Astrocyte (in vitro differentiated cells and primary cell): ENCODE measurements around the gene ATP6V1E1. TPM values are rescaled to one million over a fixed set of nuclear protein-coding genes. Genes with fewer than 3 reads are reported as not detected.

Experiments used
- DNase-seq: peaks from one replicate; pipeline ENCODE4 v3.0.0-alpha.2; 2010; ENCODE audit warnings: low read depth
- FAIRE-seq: peaks from 2 replicates; lab custom pipeline; 2011; peaks lifted over from hg19 to GRCh38; lab: Jason Lieb, UNC
- H2AFZ ChIP-seq: 2 replicates; pipeline ENCODE4 v1.6.0; 2012; ENCODE audit warnings: low read depth, low read length, inconsistent platforms
- H3K27ac ChIP-seq: 2 replicates; pipeline ENCODE4 v1.5.1; 2011; ENCODE audit warnings: low read depth, low read length, inconsistent platforms
- H3K27me3 ChIP-seq: 2 replicates; pipeline ENCODE4 v1.6.0; 2011; ENCODE audit warnings: low read length, inconsistent platforms; ENCODE audit not compliant: insufficient read depth
- H3K36me3 ChIP-seq: 2 replicates; pipeline ENCODE4 v1.5.1; 2011; ENCODE audit warnings: low read length, inconsistent platforms; ENCODE audit not compliant: insufficient read depth
- H3K4me1 ChIP-seq: 2 replicates; pipeline ENCODE4 v1.5.1; 2011; ENCODE audit warnings: low read length, inconsistent platforms; ENCODE audit not compliant: insufficient read depth
- H3K4me2 ChIP-seq: 2 replicates; pipeline ENCODE4 v1.6.0; 2012; ENCODE audit warnings: low read length, inconsistent platforms
- H3K4me3 ChIP-seq: 2 replicates; pipeline ENCODE4 v1.5.1; 2011; ENCODE audit warnings: low read depth, mild to moderate bottlenecking, low read length, inconsistent platforms; ENCODE audit not compliant: insufficient read depth
- H3K79me2 ChIP-seq: 2 replicates; pipeline ENCODE4 v1.6.0; 2012; ENCODE audit warnings: mild to moderate bottlenecking, low read length, inconsistent platforms; ENCODE audit not compliant: insufficient read depth
- H3K9ac ChIP-seq: 2 replicates; pipeline ENCODE4 v1.6.0; 2012; ENCODE audit warnings: mild to moderate bottlenecking, low read length, inconsistent platforms
- H3K9me3 ChIP-seq: 2 replicates; pipeline ENCODE4 v1.5.1; 2012; ENCODE audit warnings: low read depth, mild to moderate bottlenecking, low read length, inconsistent platforms; ENCODE audit not compliant: insufficient read depth
- H4K20me1 ChIP-seq: 2 replicates; pipeline ENCODE4 v1.6.0; 2012; ENCODE audit warnings: low read length, inconsistent platforms; ENCODE audit not compliant: insufficient read depth
- H3K27ac Mint-ChIP-seq: one replicate; pipeline ENCODE4 v1.8.0; 2021; ENCODE audit warnings: mild to moderate bottlenecking, mixed read lengths; ENCODE audit not compliant: unreplicated experiment
- H3K27me3 Mint-ChIP-seq: one replicate; pipeline ENCODE4 v1.8.0; 2021; ENCODE audit warnings: low read depth, mixed read lengths; ENCODE audit not compliant: unreplicated experiment
- H3K36me3 Mint-ChIP-seq: one replicate; pipeline ENCODE4 v1.8.0; 2021; ENCODE audit warnings: low read depth, mixed read lengths; ENCODE audit not compliant: unreplicated experiment
- H3K4me1 Mint-ChIP-seq: one replicate; pipeline ENCODE4 v1.8.0; 2021; ENCODE audit warnings: low read depth, mixed read lengths; ENCODE audit not compliant: unreplicated experiment
- H3K4me3 Mint-ChIP-seq: one replicate; pipeline ENCODE4 v1.8.0; 2021; ENCODE audit warnings: mild to moderate bottlenecking, moderate library complexity, mixed read lengths; ENCODE audit not compliant: unreplicated experiment
- H3K9me3 Mint-ChIP-seq: one replicate; pipeline ENCODE4 v1.8.0; 2021; ENCODE audit warnings: mild to moderate bottlenecking, mixed read lengths; ENCODE audit not compliant: unreplicated experiment
- EZH2 ChIP-seq: IDR thresholded peaks from 2 replicates; pipeline ENCODE4 v1.6.1; 2012; ENCODE audit warnings: mild to moderate bottlenecking, low read length, inconsistent platforms; ENCODE audit not compliant: insufficient read depth
- total RNA-seq: library from RNA; stranded (reverse); gene quantifications from 2 replicates; pipeline ENCODE4 v1.2.1, GENCODE V29; 2021
- TF ChIP-seq, protein P1 (sequence below): IDR thresholded peaks from 2 replicates; pipeline ENCODE4 v1.5.1; 2011; ENCODE audit warnings: low read depth, mild to moderate bottlenecking, inconsistent platforms, low read length, moderate library complexity; ENCODE audit not compliant: insufficient read depth

ATP6V1E1 gene
- total RNA-seq, 1 donor from 2014 or later, result 160 TPM

- no peaks in the 10 kb centered on the region for H3K9me3 ChIP-seq
- peaks cover 42% of the 10 kb centered on the region for H3K79me2 ChIP-seq
- no peak for FAIRE-seq
- peak overlapping the region; percentile 86 for H3K4me2 ChIP-seq
- no peak for TF ChIP-seq EZH2
- TF ChIP-seq, protein P1, sequence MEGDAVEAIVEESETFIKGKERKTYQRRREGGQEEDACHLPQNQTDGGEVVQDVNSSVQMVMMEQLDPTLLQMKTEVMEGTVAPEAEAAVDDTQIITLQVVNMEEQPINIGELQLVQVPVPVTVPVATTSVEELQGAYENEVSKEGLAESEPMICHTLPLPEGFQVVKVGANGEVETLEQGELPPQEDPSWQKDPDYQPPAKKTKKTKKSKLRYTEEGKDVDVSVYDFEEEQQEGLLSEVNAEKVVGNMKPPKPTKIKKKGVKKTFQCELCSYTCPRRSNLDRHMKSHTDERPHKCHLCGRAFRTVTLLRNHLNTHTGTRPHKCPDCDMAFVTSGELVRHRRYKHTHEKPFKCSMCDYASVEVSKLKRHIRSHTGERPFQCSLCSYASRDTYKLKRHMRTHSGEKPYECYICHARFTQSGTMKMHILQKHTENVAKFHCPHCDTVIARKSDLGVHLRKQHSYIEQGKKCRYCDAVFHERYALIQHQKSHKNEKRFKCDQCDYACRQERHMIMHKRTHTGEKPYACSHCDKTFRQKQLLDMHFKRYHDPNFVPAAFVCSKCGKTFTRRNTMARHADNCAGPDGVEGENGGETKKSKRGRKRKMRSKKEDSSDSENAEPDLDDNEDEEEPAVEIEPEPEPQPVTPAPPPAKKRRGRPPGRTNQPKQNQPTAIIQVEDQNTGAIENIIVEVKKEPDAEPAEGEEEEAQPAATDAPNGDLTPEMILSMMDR, result no peak
- no peak overlapping the region for H2AFZ ChIP-seq
- H3K4me1 ChIP-seq, result peaks cover 17% of the 10 kb centered on the region
- H3K9me3 Mint-ChIP-seq, result no peaks in the 10 kb centered on the region
- no peak overlapping the region for H3K27ac Mint-ChIP-seq
- peaks cover 24% of the 10 kb centered on the region for H3K4me1 Mint-ChIP-seq
- H3K4me3 Mint-ChIP-seq, result peak overlapping the region; percentile 94
- peak overlapping the region; percentile 99 for H3K9ac ChIP-seq
- no peaks in the 10 kb centered on the region for H3K27me3 ChIP-seq
- peak overlapping the region; percentile 97 for H3K4me3 ChIP-seq
- peaks cover 18% of the 10 kb centered on the region for H4K20me1 ChIP-seq
- no peaks in the 10 kb centered on the region for H3K36me3 Mint-ChIP-seq
- no peak for DNase-seq
- no peak overlapping the region for H3K27ac ChIP-seq
- H3K27me3 Mint-ChIP-seq, result no peaks in the 10 kb centered on the region
- H3K36me3 ChIP-seq, result no peaks in the 10 kb centered on the region
Observed at GRCh38 chr22:17629641-17630040, 1.1 kb upstream of the ATP6V1E1 start.

DNA sequence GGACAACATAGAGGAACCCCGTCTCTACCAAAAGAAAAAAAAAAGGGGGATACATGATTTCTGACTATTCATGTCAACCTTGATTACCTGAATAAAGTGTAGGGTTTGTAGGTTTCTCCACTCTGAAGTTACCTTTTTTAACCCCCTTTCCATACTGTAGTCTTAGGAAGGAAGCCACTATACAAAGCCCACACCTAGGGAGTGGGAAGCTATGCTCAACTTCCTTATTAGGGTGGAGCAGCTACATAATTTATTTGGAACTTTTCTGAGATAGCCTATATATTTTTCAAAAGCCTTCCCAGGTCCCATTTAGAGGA, 582 bp upstream of the ATP6V1E1 start:
- H3K27ac ChIP-seq, result peak overlapping the region; percentile 92
- Mint-ChIP-seq H3K4me1 (peaks cover 24% of the 10 kb centered on the region), H3K9me3 (no peaks in the 10 kb centered on the region), H3K27ac (peak overlapping the region; percentile 98), H3K4me3 (peak overlapping the region; percentile 94), H3K36me3 (no peaks in the 10 kb centered on the region), H3K27me3 (no peaks in the 10 kb centered on the region)
- no peaks in the 10 kb centered on the region for H3K9me3 ChIP-seq
- H3K36me3 ChIP-seq, result no peaks in the 10 kb centered on the region
- H3K79me2 ChIP-seq, result peaks cover 47% of the 10 kb centered on the region
- H4K20me1 ChIP-seq, result peaks cover 24% of the 10 kb centered on the region
- peak overlapping the region; percentile 97 for H3K4me3 ChIP-seq
- TF ChIP-seq, protein P1, result no peak
- TF ChIP-seq EZH2, result no peak
- DNase-seq, result no peak
- FAIRE-seq, result no peak
- peak overlapping the region; percentile 70 for H2AFZ ChIP-seq
- H3K4me1 ChIP-seq, result peaks cover 17% of the 10 kb centered on the region
- peak overlapping the region; percentile 86 for H3K4me2 ChIP-seq
- peak overlapping the region; percentile 99 for H3K9ac ChIP-seq
- H3K27me3 ChIP-seq, result no peaks in the 10 kb centered on the region

- peak overlapping the region; percentile 94 for H3K4me3 Mint-ChIP-seq
- Histone ChIP-seq H3K27me3 (no peaks in the 10 kb centered on the region), H3K79me2 (peaks cover 58% of the 10 kb centered on the region), H3K27ac (peak overlapping the region; percentile 92), H2AFZ (peak overlapping the region; percentile 85), H4K20me1 (peaks cover 35% of the 10 kb centered on the region), H3K4me1 (peaks cover 7% of the 10 kb centered on the region), H3K9ac (peak overlapping the region; percentile 99), H3K9me3 (no peaks in the 10 kb centered on the region), H3K4me2 (peak overlapping the region; percentile 86), H3K36me3 (peaks cover under 1% of the 10 kb centered on the region), H3K4me3 (peak overlapping the region; percentile 97)
- no peaks in the 10 kb centered on the region for H3K27me3 Mint-ChIP-seq
- TF ChIP-seq, protein P1, result no peak
- no peak for TF ChIP-seq EZH2
- no peaks in the 10 kb centered on the region for H3K9me3 Mint-ChIP-seq
- peaks cover 13% of the 10 kb centered on the region for H3K4me1 Mint-ChIP-seq
- H3K27ac Mint-ChIP-seq, result peak overlapping the region; percentile 98
- H3K36me3 Mint-ChIP-seq, result peaks cover 2% of the 10 kb centered on the region
- no peak for FAIRE-seq
- DNase-seq, result no peak
Observed at GRCh38 chr22:17627961-17628405, 566 bp downstream of the ATP6V1E1 start.
